Breast epithelium (tissue), 4 donors: ENCODE measurements around the gene PHRF1. TPM values are rescaled to one million over a fixed set of nuclear protein-coding genes. Genes with fewer than 3 reads are reported as not detected.

Experiments used
- DNase-seq, 2 donors: peaks; one replicate each; pipeline ENCODE4 v3.0.0-alpha.2; 2019; ENCODE audit warnings: low spot score in 2 of 2
- H3K27ac ChIP-seq, 2 donors: fragments of 200-600 bp; sonication (generic) in 1 of 2; one replicate each; pipeline ENCODE4 v1.5.1; 2016 to 2019; ENCODE audit warnings: mild to moderate bottlenecking in 1 of 2
- H3K27me3 ChIP-seq, 2 donors: fragments of 200-600 bp; sonication (generic) in 1 of 2; one replicate each; pipeline versions ENCODE4 v1.5.1 to v1.6.0; 2017 to 2019; ENCODE audit warnings: control low read depth in 1 of 2, mild to moderate bottlenecking in 1 of 2
- H3K36me3 ChIP-seq: fragments of 200-600 bp; one replicate; pipeline ENCODE4 v1.5.1; 2019
- H3K4me1 ChIP-seq, 2 donors: fragments of 200-600 bp; sonication (generic); one replicate each; pipeline ENCODE4 v1.5.1; 2016 to 2019; ENCODE audit warnings: control low read depth in 1 of 2
- H3K4me3 ChIP-seq, 3 donors: fragments of 200-600 bp; sonication (generic); 1 replicate in 2 of 3; 2 replicates in 1 of 3; pipeline ENCODE4 v1.5.1; 2016 to 2019; ENCODE audit warnings: mild to moderate bottlenecking in 3 of 3, moderate library complexity in 2 of 3
- H3K9me3 ChIP-seq, 2 donors: fragments of 200-600 bp; sonication (generic) in 1 of 2; one replicate each; pipeline ENCODE4 v1.5.1; 2016 to 2019; ENCODE audit warnings: control low read depth in 1 of 2
- POLR2A ChIP-seq: fragments of 450-650 bp; IDR thresholded peaks from one replicate; pipeline ENCODE4 v1.6.1; 2016; ENCODE audit warnings: antibody characterized with exemption, mild to moderate bottlenecking, moderate library complexity
- POLR2AphosphoS5 ChIP-seq, 3 donors: sonication (generic); formaldehyde crosslinking; IDR thresholded peaks; one replicate each; pipeline ENCODE4 v1.6.1; 2017; ENCODE audit warnings: antibody characterized with exemption in 3 of 3
- intact Hi-C: fragments of 100-400 bp; cut with DNase I; formaldehyde crosslinking; loops from one replicate; pipeline ENCODE4 v1.15.1; 2023; ENCODE audit warnings: low total_unique reads
- total RNA-seq, 3 donors: library from RNA; depleted of rRNA; stranded (reverse); fragments of >200 nt; gene quantifications; one replicate each; pipeline ENCODE4 v1.1.0, GENCODE V29; 2016
- TF ChIP-seq, protein P1 (sequence below), 3 donors: fragments of 450-650 bp; IDR thresholded peaks; one replicate each; pipeline ENCODE4 v1.5.1; 2016 to 2017; ENCODE audit warnings: antibody characterized with exemption in 3 of 3, mild to moderate bottlenecking in 3 of 3, moderate library complexity in 3 of 3

Gene PHRF1
- total RNA-seq, 3 donors from 2014 or later = 18.6 to 22.1 (median 21.3) TPM

DNA sequence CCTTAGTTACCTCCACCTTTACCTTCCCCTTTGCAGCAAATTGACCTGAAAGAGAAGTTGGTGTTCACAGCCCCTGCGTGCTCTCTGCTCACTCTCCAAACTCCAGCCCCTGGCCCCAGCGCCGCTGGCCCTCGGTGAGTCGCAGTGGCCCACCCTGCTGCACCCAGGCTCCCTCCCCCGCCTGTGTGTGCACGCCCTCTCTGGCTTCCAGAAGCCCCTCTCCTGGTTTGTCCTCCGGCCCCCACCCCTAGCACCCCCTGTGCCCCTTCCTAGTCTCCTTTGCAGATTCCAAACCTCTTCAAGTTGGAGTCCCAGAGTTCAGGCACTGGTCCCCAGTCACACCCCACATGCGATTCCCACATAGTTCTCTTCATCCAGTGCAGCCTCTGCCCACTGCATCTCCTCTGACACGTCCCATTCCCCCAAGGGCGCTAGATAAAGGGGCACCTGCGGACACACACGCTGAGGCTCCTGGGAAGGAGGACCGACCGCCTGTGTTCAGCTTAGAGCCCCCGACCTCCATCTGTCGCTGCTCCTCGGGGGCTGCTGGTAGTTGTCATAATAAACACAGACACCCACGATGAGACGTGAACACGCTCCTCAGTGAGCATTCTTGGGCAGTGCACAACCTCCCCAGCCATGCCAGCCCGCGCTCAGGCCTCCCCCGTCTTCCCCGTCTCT is 1.5 kb upstream of the PHRF1 start:
- intact Hi-C loops = no loop called here
- Histone ChIP-seq H3K9me3 (no peaks in the 10 kb centered on the region), H3K36me3 (no peaks in the 10 kb centered on the region), H3K27ac (peak overlapping the region in 1 of 2 donors; percentile 48), H3K4me3 (peak overlapping the region; percentile 49 to 96 (median 86)), H3K27me3 (no peaks in the 10 kb centered on the region), H3K4me1 (peaks cover 11 to 38% of the 10 kb centered on the region in 2 donors)
- TF ChIP-seq POLR2A (no peak), POLR2AphosphoS5 (IDR thresholded peaks at IDR 0.05) (no peak)
- TF ChIP-seq, protein P1, sequence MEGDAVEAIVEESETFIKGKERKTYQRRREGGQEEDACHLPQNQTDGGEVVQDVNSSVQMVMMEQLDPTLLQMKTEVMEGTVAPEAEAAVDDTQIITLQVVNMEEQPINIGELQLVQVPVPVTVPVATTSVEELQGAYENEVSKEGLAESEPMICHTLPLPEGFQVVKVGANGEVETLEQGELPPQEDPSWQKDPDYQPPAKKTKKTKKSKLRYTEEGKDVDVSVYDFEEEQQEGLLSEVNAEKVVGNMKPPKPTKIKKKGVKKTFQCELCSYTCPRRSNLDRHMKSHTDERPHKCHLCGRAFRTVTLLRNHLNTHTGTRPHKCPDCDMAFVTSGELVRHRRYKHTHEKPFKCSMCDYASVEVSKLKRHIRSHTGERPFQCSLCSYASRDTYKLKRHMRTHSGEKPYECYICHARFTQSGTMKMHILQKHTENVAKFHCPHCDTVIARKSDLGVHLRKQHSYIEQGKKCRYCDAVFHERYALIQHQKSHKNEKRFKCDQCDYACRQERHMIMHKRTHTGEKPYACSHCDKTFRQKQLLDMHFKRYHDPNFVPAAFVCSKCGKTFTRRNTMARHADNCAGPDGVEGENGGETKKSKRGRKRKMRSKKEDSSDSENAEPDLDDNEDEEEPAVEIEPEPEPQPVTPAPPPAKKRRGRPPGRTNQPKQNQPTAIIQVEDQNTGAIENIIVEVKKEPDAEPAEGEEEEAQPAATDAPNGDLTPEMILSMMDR (IDR thresholded peaks at IDR 0.05) = no peak
- DNase-seq = no peak

DNA sequence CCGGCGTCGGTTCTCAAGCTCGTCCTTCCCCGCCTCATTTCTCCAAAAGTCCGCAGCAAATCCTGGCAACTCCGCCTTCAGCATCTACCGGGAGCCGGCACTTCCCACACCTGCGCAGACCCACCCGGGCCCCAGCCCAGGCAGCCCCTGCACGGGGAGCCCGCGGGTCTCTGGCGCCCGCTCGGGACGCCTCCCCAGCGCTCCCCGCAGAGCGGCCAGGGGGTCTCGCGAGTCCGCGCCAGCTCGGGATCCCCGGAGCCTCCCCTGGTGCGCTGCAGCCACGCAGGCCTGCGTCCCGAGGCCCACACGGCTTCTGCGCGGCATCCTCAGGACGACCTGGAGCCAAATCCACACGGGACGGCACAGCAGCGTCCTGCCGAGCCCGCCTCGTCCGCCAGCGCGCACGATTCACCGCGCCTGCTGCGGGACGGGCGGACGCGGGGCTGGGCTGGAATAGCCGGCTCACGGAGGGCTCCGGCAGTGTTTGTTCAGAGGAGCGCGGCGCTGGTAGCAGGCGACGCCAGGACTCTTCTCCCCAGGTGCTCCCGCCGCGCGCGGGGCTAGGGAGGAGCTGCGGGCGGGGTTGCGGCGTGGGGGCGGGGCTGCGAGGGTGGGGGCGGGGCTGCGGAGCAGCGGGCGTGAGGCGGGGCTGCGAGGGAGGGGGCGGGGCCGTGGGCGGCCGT is 816 bp upstream of the PHRF1 start:
- intact Hi-C loops = no loop called here

DNA sequence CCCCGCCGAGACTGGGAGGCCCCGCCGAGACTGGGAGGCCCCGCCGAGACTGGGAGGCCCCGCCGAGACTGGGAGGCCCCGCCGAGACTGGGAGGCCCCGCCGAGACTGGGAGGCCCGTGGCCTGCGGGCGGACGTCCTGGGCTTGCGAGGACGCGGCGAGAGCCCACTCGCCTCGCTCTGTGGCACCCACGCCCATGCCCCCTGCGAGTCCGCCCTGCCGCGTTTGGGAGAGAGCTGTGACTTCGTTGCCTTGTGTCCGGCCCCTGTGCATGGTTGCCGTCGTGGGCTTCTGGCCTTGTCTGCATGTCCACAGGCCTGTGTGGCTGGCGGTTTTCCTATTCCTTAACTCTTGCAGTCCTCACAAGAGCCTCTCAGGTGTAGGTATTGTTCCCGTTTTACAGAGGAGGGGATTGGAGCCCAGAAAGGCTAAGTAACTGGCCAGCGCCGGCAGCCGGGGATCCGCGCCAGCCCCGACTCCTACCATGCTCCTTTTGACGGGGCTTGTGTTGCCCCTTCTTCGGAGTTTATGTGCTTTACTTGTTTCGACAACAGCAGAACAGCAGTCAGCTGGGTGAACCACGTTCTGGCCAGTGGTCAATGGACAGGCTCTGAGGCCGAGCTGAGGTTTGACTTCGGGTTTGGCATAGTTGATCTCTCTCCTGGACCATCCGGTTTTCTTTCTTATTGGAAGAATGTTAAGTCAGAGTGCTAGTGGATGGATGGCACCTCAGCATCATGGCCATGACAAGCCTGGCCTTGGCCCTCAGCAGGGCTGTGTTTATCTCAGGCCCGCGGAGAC is 741 bp downstream of the PHRF1 start:
- TF ChIP-seq POLR2AphosphoS5 (IDR thresholded peaks at IDR 0.05) (no peak), POLR2A (no peak)
- TF ChIP-seq, protein P1 (IDR thresholded peaks at IDR 0.05) = no peak
- H3K9me3 ChIP-seq = no peaks in the 10 kb centered on the region
- intact Hi-C loops = no loop called here
- H3K4me3 ChIP-seq = peak overlapping the region; percentile 86 to 96 (median 91)
- DNase-seq = no peak
- no peaks in the 10 kb centered on the region for H3K36me3 ChIP-seq
- H3K4me1 ChIP-seq = peaks cover 11 to 38% of the 10 kb centered on the region in 2 donors
- H3K27me3 ChIP-seq = no peaks in the 10 kb centered on the region
- H3K27ac ChIP-seq = peak overlapping the region; percentile 48 to 90

More for the DNA sequence above, 816 bp upstream of the PHRF1 start:
- Histone ChIP-seq H3K9me3 (no peaks in the 10 kb centered on the region), H3K4me3 (peak overlapping the region; percentile 49 to 96 (median 86)), H3K27me3 (no peaks in the 10 kb centered on the region), H3K4me1 (peaks cover 11 to 38% of the 10 kb centered on the region in 2 donors), H3K36me3 (no peaks in the 10 kb centered on the region), H3K27ac (peak overlapping the region; percentile 7 to 48)
- peak in 2 of 3 donors; percentile 27 to 40 for TF ChIP-seq POLR2AphosphoS5 (IDR thresholded peaks at IDR 0.05)
- TF ChIP-seq, protein P1 (IDR thresholded peaks at IDR 0.05) = no peak
- no peak for DNase-seq

DNA sequence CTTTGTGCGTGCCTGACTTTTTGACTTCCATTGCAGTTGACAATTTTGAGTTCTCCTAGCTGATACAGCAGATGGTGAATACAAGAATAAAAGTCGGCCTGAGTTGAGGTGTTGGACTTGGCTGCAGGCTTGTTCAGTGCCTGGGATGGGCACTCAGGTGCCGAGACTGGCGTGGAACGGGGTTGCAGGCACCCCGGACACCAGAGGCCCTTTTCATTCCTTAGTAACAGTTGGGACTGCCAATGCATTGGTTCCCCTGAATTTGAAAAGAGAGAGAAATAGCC is 1.3 kb downstream of the PHRF1 start:
- TF ChIP-seq POLR2A (no peak), POLR2AphosphoS5 (IDR thresholded peaks at IDR 0.05) (no peak)
- TF ChIP-seq, protein P1 (IDR thresholded peaks at IDR 0.05) = no peak
- H3K4me1 ChIP-seq = peaks cover 11 to 38% of the 10 kb centered on the region in 2 donors
- DNase-seq = no peak
- peak overlapping the region; percentile 86 to 96 (median 91) for H3K4me3 ChIP-seq
- no peaks in the 10 kb centered on the region for H3K9me3 ChIP-seq
- H3K27ac ChIP-seq = no peak overlapping the region
- no peaks in the 10 kb centered on the region for H3K27me3 ChIP-seq
- intact Hi-C loops = no loop called here
- H3K36me3 ChIP-seq = no peaks in the 10 kb centered on the region
